ENCODE results near the gene ANTXR1. TPM values are rescaled to one million over a fixed set of nuclear protein-coding genes. Genes with fewer than 3 reads are reported as not detected.

The ANTXR1 gene
- polyA plus RNA-seq, 1 of the 3 experiments (the other 2 are of a cell fraction) = 114 TPM

GRCh38 chr2:69181806-69182427 lies 168.9 kb downstream of the ANTXR1 start:
- CTCF ChIA-PET = no interaction called here
- peaks cover 52 to 61% of the 10 kb centered on the region in 2 experiments for H3K36me3 ChIP-seq (replicated peaks in 1 of 2; ENCODE audit: control insufficient read depth in 1 of 2, insufficient read depth in 2 of 2, low read length in 1 of 2)
- H3K4me3 ChIP-seq (ENCODE audit: low read depth in 2 of 2, low read length in 1 of 2) = no peak overlapping the region
- no peak for DNase-seq
- H3K9ac ChIP-seq = no peak overlapping the region
- H3F3A ChIP-seq (replicated peaks; ENCODE audit: insufficient read depth) = peaks cover 2% of the 10 kb centered on the region
- 94% methylated on average over 13 of the region's 13 CpGs for WGBS (ENCODE audit: low lambda C conversion rate)
- no peak overlapping the region for H3K4me2 ChIP-seq
- H3K4me1 ChIP-seq (ENCODE audit: control insufficient read depth in 1 of 2, insufficient read depth in 2 of 2, low read depth in 1 of 2, low read length in 1 of 2) = peaks cover 14 to 28% of the 10 kb centered on the region in 2 experiments
- POLR2A ChIA-PET = no interaction called here
- H3K9me2 ChIP-seq = no peaks in the 10 kb centered on the region
- H2AFZ ChIP-seq (ENCODE audit: low read depth) = no peak overlapping the region
- no peaks in the 10 kb centered on the region for H3K9me3 ChIP-seq
- TF ChIP-seq FOXJ3 (CRISPR knock-in tag; IDR thresholded peaks at IDR 0.05) (no peak), RFX5 (IDR thresholded peaks at IDR 0.05; ENCODE audit: low read length) (no peak), TAF1 (IDR thresholded peaks at IDR 0.05; ENCODE audit: borderline replicate concordance, low read depth, low read length) (no peak), EP300 (IDR thresholded peaks at IDR 0.05; ENCODE audit: borderline replicate concordance in 1 of 2, low read depth in 1 of 2, low read length in 1 of 2) (no peak), GABPA (IDR thresholded peaks at IDR 0.05; ENCODE audit: low read depth) (no peak), CTCF (IDR thresholded peaks at IDR 0.05) (no peak), ELF1 (IDR thresholded peaks at IDR 0.05) (no peak), FOSL2 (IDR thresholded peaks at IDR 0.05; ENCODE audit: borderline replicate concordance, low read depth) (no peak)
- TF ChIP-seq, protein P1, sequence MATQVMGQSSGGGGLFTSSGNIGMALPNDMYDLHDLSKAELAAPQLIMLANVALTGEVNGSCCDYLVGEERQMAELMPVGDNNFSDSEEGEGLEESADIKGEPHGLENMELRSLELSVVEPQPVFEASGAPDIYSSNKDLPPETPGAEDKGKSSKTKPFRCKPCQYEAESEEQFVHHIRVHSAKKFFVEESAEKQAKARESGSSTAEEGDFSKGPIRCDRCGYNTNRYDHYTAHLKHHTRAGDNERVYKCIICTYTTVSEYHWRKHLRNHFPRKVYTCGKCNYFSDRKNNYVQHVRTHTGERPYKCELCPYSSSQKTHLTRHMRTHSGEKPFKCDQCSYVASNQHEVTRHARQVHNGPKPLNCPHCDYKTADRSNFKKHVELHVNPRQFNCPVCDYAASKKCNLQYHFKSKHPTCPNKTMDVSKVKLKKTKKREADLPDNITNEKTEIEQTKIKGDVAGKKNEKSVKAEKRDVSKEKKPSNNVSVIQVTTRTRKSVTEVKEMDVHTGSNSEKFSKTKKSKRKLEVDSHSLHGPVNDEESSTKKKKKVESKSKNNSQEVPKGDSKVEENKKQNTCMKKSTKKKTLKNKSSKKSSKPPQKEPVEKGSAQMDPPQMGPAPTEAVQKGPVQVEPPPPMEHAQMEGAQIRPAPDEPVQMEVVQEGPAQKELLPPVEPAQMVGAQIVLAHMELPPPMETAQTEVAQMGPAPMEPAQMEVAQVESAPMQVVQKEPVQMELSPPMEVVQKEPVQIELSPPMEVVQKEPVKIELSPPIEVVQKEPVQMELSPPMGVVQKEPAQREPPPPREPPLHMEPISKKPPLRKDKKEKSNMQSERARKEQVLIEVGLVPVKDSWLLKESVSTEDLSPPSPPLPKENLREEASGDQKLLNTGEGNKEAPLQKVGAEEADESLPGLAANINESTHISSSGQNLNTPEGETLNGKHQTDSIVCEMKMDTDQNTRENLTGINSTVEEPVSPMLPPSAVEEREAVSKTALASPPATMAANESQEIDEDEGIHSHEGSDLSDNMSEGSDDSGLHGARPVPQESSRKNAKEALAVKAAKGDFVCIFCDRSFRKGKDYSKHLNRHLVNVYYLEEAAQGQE (IDR thresholded peaks at IDR 0.05; ENCODE audit: low read depth, low read length) = no peak
- TF ChIP-seq, protein P2, sequence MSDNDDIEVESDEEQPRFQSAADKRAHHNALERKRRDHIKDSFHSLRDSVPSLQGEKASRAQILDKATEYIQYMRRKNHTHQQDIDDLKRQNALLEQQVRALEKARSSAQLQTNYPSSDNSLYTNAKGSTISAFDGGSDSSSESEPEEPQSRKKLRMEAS (IDR thresholded peaks at IDR 0.05; ENCODE audit: low read depth) = no peak
- H3K27ac ChIP-seq (ENCODE audit: low read depth in 2 of 2, low read length in 1 of 2) = no peak overlapping the region
- H3K27me3 ChIP-seq (ENCODE audit: insufficient read depth) = no peaks in the 10 kb centered on the region
- no peaks in the 10 kb centered on the region for H3K79me2 ChIP-seq (ENCODE audit: insufficient read depth)
- H4K20me1 ChIP-seq (ENCODE audit: insufficient read depth) = no peaks in the 10 kb centered on the region

GRCh38 chr2:69183659-69184058 lies 170.7 kb downstream of the ANTXR1 start:
- H3K4me1 ChIP-seq (ENCODE audit: control insufficient read depth in 1 of 2, insufficient read depth in 2 of 2, low read depth in 1 of 2, low read length in 1 of 2) = peaks cover 0 to 19% of the 10 kb centered on the region in 2 experiments; a peak in 2 of 4 replicates
- no peaks in the 10 kb centered on the region for H4K20me1 ChIP-seq (ENCODE audit: insufficient read depth)
- no peak overlapping the region for H3K4me2 ChIP-seq
- H3K27ac ChIP-seq (ENCODE audit: low read depth in 2 of 2, low read length in 1 of 2) = peak overlapping the region in 1 of 2 experiments; percentile 70; a peak in 2 of 4 replicates
- H3F3A ChIP-seq (replicated peaks; ENCODE audit: insufficient read depth) = no peaks in the 10 kb centered on the region
- H3K9ac ChIP-seq = no peak overlapping the region
- H3K4me3 ChIP-seq (ENCODE audit: low read depth in 2 of 2, low read length in 1 of 2) = no peak overlapping the region
- H3K9me2 ChIP-seq = no peaks in the 10 kb centered on the region
- ChIA-PET POLR2A (no interaction called here), CTCF (interaction anchor here (0.7 to 1.6 kb wide), 3 partner anchors 16 to 171 kb away, joined by 3 to 5 read pairs (median 5); partner anchors contain the start of gene ANTXR1)
- no peak overlapping the region for H2AFZ ChIP-seq (ENCODE audit: low read depth)
- DNase-seq = peak; percentile 44
- H3K27me3 ChIP-seq (ENCODE audit: insufficient read depth) = no peaks in the 10 kb centered on the region
- H3K79me2 ChIP-seq (ENCODE audit: insufficient read depth) = no peaks in the 10 kb centered on the region
- peaks cover 43 to 65% of the 10 kb centered on the region in 2 experiments for H3K36me3 ChIP-seq (replicated peaks in 1 of 2; ENCODE audit: control insufficient read depth in 1 of 2, insufficient read depth in 2 of 2, low read length in 1 of 2)
- no peaks in the 10 kb centered on the region for H3K9me3 ChIP-seq
- 84% methylated on average over 2 of the region's 2 CpGs for WGBS (ENCODE audit: low lambda C conversion rate)
- TF ChIP-seq NFIC (IDR thresholded peaks at IDR 0.05; ENCODE audit: borderline replicate concordance) (no peak), FOXM1 (IDR thresholded peaks at IDR 0.05; ENCODE audit: low read depth) (no peak), RCOR1 (IDR thresholded peaks at IDR 0.05; ENCODE audit: low read length) (peak; percentile 26; the same call in 1 of the 2 replicates), NRF1 (IDR thresholded peaks at IDR 0.05; ENCODE audit: low read depth, low read length) (no peak), GATA2 (CRISPR knock-in tag; IDR thresholded peaks at IDR 0.05) (peak; percentile 46), PBX3 (IDR thresholded peaks at IDR 0.05) (no peak), FOSL2 (IDR thresholded peaks at IDR 0.05; ENCODE audit: borderline replicate concordance, low read depth) (no peak), ZBTB33 (IDR thresholded peaks at IDR 0.05; ENCODE audit: borderline replicate concordance, low read depth) (no peak), SIN3A (IDR thresholded peaks at IDR 0.05; ENCODE audit: borderline replicate concordance, low read depth, low read length) (no peak), EP300 (IDR thresholded peaks at IDR 0.05; ENCODE audit: borderline replicate concordance in 1 of 2, low read depth in 1 of 2, low read length in 1 of 2) (peak in 1 of 2 experiments; percentile 62; a peak in 2 of 4 replicates)

Measured in SK-N-SH (cell line).